Inferior parietal cortex (tissue), 1 donor: Measurements from ENCODE around the gene PSAPL1.

Experiments used
- DNase-seq: peaks from one replicate; pipeline ENCODE4 v3.0.0-alpha.2; 2016; ENCODE audit errors: extremely low spot score

The PSAPL1 gene

DNA sequence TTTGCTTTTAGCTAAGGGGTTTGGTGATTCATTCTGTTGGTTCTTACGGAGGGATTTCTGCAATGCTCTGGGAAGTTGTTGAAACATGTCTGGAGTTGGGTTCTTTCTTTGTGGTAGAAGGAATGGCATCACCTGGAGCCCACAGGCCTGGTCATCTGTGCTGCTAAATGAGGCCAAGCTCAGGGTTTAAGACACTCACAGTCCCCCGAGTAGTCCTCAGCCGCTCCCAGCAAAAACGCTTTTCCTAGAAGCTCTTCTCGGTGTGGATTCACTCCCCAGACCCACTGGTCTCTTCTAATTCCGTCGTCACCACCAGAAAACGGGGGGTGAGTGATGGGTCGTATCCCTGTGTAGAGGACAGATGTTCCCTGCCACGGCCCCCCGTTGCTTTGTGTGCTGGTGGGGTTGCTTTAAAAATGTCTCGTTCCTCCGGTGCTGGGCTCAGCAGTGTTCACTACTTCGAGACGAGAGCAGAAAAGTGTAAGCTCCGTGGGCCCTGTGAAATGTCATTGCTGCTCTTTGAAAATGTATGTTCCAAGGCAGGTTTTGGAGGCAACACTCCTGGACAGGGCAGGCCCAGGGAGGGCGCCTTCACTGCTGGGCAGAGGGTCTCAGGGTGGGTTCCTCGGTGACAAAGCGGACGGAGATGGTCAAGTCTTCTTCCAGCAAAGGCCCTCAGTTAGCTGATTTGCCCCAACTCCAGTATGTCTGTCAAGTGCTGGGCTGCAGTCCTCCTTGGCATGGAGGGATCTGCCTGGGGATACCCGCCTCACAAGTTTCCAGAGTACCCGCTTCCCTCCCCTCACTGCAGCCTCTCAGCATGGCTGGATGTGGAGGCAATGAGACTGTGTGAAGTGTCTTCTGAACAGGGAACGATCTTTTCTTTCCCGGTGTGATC lies 37.3 kb downstream of the PSAPL1 start:
- DNase-seq = no peak

- DNase-seq = no peak
Observed at GRCh38 chr4:7396186-7396910, 38.4 kb downstream of the PSAPL1 start.

DNA sequence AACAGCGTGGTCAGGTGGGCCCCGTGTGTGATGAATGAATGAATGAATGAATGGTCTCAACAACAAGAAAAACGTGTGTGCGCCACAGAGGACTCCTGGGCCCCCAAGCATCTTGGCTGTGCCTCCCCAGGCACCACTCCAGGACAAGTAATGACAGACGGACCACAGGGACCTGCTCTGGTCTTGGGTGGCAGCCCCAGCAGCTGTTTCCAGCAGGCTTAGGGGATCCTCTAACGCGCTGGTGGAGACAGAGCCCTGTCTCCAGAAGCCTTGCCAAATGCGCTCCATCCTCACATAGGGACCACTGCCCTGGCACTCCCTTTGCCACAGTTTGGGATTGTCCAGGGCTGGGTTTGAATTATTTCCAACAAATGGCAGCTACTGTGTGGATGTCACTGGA lies 39.1 kb downstream of the PSAPL1 start:
- no peak for DNase-seq

- DNase-seq = no peak
Observed at GRCh38 chr4:7394681-7395451, 39.9 kb downstream of the PSAPL1 start.

GRCh38 chr4:7393601-7394575 lies 40.8 kb downstream of the PSAPL1 start:
- DNase-seq = no peak

- no peak for DNase-seq
Observed at GRCh38 chr4:7392438-7393421, 42.0 kb downstream of the PSAPL1 start.

GRCh38 chr4:7391637-7392437 lies 42.9 kb downstream of the PSAPL1 start:
- no peak for DNase-seq

DNA sequence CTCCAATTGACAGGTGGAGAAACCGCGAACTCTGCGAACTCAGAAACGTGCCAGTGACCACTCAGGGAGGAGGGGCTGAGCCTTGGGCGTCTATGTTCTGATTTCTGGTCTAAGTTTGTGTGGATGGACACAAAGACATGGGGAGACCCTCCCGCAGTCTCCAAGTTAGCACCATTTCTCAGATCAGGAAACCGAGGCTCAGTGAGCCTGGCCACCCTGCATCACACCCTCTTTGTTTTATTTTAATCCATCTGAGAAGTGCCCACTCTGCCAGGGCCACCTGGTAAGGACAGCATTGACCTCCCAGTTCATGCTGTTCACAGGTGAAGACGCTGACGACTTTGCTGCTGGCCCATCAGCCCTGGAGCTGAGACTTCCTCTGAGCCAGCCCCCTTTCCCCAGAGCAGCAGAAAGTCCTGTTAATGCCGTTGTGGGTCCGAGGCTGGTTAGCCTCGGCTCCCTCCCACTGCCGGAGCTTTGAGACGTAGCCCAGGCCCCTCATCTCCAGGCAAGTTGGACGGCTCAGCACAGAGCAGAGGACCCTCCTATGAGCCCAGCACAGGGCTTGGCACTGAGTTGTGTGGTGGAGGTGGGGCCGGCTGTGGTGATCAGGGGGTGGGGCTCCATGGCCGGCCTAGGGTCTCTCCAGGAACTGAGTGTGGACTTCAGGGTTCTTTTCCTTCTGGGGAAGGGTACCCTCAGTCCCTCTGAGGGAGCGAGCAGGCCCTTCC lies 43.7 kb downstream of the PSAPL1 start:
- DNase-seq = no peak

DNA sequence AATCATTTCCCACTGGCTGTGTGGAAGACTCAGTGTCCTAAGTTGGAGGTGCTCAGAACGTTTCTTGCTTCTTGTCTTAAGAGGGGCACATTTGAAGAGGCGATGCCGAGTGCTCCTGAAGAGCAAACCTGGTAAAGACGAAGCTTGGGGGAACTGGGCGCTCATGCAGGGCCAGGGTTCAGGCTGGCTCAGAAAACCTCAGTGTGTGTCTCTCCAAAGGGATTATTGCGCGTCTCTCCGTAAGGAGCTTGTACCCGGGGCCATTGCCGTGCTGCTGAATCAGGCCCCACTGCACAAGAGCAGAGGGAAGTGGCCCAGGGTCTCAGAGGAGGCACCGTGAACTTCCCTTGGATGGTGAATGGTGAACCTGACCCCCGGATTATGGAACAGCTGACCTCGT lies 44.4 kb downstream of the PSAPL1 start:
- DNase-seq = no peak

GRCh38 chr4:7389719-7390118 lies 45.0 kb downstream of the PSAPL1 start:
- DNase-seq = no peak

DNA sequence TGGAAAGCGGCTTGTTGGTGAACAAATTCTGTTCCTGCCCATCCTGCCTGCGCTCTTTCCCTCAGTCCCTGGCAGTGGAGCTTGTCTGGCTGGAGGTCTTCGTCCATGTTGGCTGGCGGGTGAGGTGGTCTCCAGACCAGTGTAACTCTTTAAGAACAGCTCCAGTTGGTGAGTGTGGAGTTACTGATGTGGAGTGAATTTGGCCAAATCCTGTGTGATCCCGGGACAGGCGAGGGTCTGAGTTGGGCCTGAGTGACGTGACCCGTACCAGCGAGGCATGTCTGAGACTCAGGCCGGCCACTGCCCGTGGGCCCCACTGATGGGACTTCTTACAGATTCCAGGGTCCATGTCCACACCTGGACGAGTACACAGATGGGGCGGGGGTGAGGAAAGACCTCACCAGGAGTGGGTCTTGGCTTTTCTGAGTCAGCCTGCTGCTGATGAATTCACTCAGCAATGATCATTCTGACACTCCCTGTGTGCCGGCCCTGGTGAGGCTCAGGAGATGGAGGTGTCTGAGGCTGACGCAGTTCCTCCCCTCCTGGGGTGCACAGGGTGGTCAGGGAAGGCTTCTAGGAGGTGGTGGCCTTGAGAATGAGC lies 45.5 kb downstream of the PSAPL1 start:
- no peak for DNase-seq

DNA sequence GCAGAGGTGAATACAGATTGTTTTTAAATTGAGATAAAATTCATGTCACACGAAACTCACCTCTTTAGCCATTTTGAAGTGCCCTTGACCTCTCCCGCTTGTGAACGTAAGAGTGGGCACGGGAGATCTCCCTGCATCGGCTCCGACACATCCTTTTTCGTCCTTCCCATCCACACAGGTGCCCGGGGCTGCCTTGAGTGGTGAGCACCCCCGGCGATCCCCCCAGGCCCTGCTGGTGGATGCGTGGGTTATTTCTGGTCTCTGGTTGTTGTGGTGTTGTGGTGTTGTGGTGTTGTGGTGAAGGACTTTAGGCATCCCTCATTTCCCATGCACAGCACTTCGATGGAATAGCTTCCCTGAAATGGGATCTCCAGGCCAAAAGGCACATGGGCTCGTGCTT lies 46.1 kb downstream of the PSAPL1 start:
- no peak for DNase-seq

DNA sequence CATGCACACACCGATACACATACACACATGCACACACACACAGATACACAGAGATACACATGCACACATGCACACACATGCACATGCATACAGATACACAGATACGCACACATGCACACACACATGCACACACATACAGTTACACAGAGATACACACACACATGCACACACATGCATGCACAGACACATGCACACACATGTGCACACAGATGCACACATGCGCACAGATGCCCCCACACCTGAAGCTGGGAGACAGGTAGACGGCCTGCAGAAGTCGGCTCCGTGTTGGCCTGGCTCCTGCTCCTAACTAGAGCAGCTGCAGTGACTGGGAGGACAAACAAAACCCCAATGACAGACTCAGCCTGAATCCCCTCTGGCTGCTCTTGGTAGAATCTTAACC lies 46.8 kb downstream of the PSAPL1 start:
- DNase-seq = no peak

GRCh38 chr4:7384929-7385890 lies 49.5 kb downstream of the PSAPL1 start:
- no peak for DNase-seq

- DNase-seq = no peak
Observed at GRCh38 chr4:7384003-7384928, 50.5 kb downstream of the PSAPL1 start.

GRCh38 chr4:7383266-7383665 lies 51.5 kb downstream of the PSAPL1 start:
- DNase-seq = no peak
